SK-N-SH treated with all-trans-retinoic acid at 6 μM for 48 hours (cell line): ENCODE data around the gene S100A2.
A peak's percentile ranks its signal among the peaks of the same experiment; 100 is the strongest.

ENCODE experiments used
- ATAC-seq: fragments of 200-7000 bp; cut with Tn5 transposase; 3 replicates; pipeline ENCODE4 v1.9.1; 2020; ENCODE audit warnings: mild to moderate bottlenecking, moderate library complexity
- ARNTL ChIP-seq: fragments of 450-650 bp; formaldehyde crosslinking; IDR thresholded peaks from 2 replicates; pipeline ENCODE4 v1.5.0; 2020; ENCODE audit warnings: low read depth, mild to moderate bottlenecking, moderate library complexity, borderline replicate concordance
- BACH2 ChIP-seq: fragments of 250-450 bp; sonication (Bioruptor Pico); IDR thresholded peaks from 2 replicates; pipeline ENCODE4 v1.9.0; 2021; ENCODE audit warnings: mild to moderate bottlenecking, borderline replicate concordance
- CREB5 ChIP-seq: fragments of 250-450 bp; sonication (Bioruptor Pico); IDR thresholded peaks from 2 replicates; pipeline ENCODE4 v1.5.1; 2020; ENCODE audit warnings: low read depth, mild to moderate bottlenecking, moderate library complexity
- CSDC2 ChIP-seq: fragments of 250-450 bp; sonication (Bioruptor Pico); IDR thresholded peaks from 2 replicates; pipeline ENCODE4 v1.5.0; 2020; ENCODE audit warnings: mild to moderate bottlenecking, moderate library complexity
- CSRNP3 ChIP-seq: fragments of 250-450 bp; sonication (Bioruptor Pico); IDR thresholded peaks from 2 replicates; pipeline ENCODE4 v1.5.1; 2021; ENCODE audit warnings: mild to moderate bottlenecking, moderate library complexity
- ESRRG ChIP-seq: fragments of 250-450 bp; sonication (Bioruptor Pico); IDR thresholded peaks from 2 replicates; pipeline ENCODE4 v1.6.1; 2021; ENCODE audit warnings: mild to moderate bottlenecking
- GLIS3 ChIP-seq: fragments of 250-450 bp; sonication (Bioruptor Pico); IDR thresholded peaks from 2 replicates; pipeline ENCODE4 v1.5.0; 2020; ENCODE audit warnings: mild to moderate bottlenecking, moderate library complexity
- ISL1 ChIP-seq: fragments of 250-450 bp; sonication (Bioruptor Pico); IDR thresholded peaks from 2 replicates; pipeline ENCODE4 v2.1.2; 2022; ENCODE audit warnings: mild to moderate bottlenecking, moderate library complexity
- OSR1 ChIP-seq: fragments of 250-450 bp; sonication (Bioruptor Pico); IDR thresholded peaks from 2 replicates; pipeline ENCODE4 v1.8.0; 2022; ENCODE audit warnings: moderate library complexity, mild to moderate bottlenecking, inconsistent platforms
- PATZ1 ChIP-seq: fragments of 250-450 bp; sonication (Bioruptor Pico); IDR thresholded peaks from 2 replicates; pipeline ENCODE4 v1.8.0; 2020; ENCODE audit warnings: mild to moderate bottlenecking, moderate library complexity, borderline replicate concordance
- PPARA ChIP-seq: fragments of 250-450 bp; sonication (Bioruptor Pico); IDR thresholded peaks from 2 replicates; pipeline ENCODE4 v1.5.0; 2020; ENCODE audit warnings: mild to moderate bottlenecking, borderline replicate concordance
- RARB ChIP-seq: fragments of 250-450 bp; sonication (Bioruptor Pico); IDR thresholded peaks from 2 replicates; pipeline ENCODE4 v1.8.0; 2021; ENCODE audit warnings: mild to moderate bottlenecking, moderate library complexity
- SNAI2 ChIP-seq: fragments of 250-450 bp; sonication (Bioruptor Pico); IDR thresholded peaks from 2 replicates; pipeline ENCODE4 v1.5.0; 2020; ENCODE audit warnings: mild to moderate bottlenecking, moderate library complexity
- TCF4 ChIP-seq: fragments of 250-450 bp; sonication (Bioruptor Pico); IDR thresholded peaks from 2 replicates; pipeline ENCODE4 v1.8.0; 2021; ENCODE audit warnings: mild to moderate bottlenecking, moderate library complexity, borderline replicate concordance
- TOX ChIP-seq: fragments of 250-450 bp; sonication (Bioruptor Pico); IDR thresholded peaks from 2 replicates; pipeline ENCODE4 v1.8.0; 2021; ENCODE audit warnings: mild to moderate bottlenecking, moderate library complexity, borderline replicate concordance
- ZC3H10 ChIP-seq: fragments of 250-450 bp; sonication (Bioruptor Pico); IDR thresholded peaks from 2 replicates; pipeline ENCODE4 v1.5.1; 2021; ENCODE audit warnings: mild to moderate bottlenecking, moderate library complexity
- ZFP3 ChIP-seq: fragments of 250-450 bp; sonication (Bioruptor Pico); IDR thresholded peaks from 2 replicates; pipeline ENCODE4 v1.5.0; 2020; ENCODE audit warnings: mild to moderate bottlenecking, moderate library complexity
- ZFP30 ChIP-seq: fragments of 450-650 bp; formaldehyde crosslinking; IDR thresholded peaks from 2 replicates; pipeline ENCODE4 v1.5.0; 2022; ENCODE audit warnings: mild to moderate bottlenecking, moderate library complexity
- ZNF565 ChIP-seq: fragments of 450-650 bp; formaldehyde crosslinking; conservative IDR thresholded peaks from 2 replicates; pipeline ENCODE4 v1.5.0; 2020; ENCODE audit warnings: low read depth, mild to moderate bottlenecking, moderate library complexity
- ZNF70 ChIP-seq: fragments of 450-650 bp; formaldehyde crosslinking; IDR thresholded peaks from 2 replicates; pipeline ENCODE4 v1.5.0; 2020; ENCODE audit warnings: mild to moderate bottlenecking, moderate library complexity
- ZNF8 ChIP-seq: fragments of 450-650 bp; formaldehyde crosslinking; IDR thresholded peaks from 2 replicates; pipeline ENCODE4 v1.5.0; 2020; ENCODE audit warnings: mild to moderate bottlenecking, moderate library complexity

The S100A2 gene

DNA sequence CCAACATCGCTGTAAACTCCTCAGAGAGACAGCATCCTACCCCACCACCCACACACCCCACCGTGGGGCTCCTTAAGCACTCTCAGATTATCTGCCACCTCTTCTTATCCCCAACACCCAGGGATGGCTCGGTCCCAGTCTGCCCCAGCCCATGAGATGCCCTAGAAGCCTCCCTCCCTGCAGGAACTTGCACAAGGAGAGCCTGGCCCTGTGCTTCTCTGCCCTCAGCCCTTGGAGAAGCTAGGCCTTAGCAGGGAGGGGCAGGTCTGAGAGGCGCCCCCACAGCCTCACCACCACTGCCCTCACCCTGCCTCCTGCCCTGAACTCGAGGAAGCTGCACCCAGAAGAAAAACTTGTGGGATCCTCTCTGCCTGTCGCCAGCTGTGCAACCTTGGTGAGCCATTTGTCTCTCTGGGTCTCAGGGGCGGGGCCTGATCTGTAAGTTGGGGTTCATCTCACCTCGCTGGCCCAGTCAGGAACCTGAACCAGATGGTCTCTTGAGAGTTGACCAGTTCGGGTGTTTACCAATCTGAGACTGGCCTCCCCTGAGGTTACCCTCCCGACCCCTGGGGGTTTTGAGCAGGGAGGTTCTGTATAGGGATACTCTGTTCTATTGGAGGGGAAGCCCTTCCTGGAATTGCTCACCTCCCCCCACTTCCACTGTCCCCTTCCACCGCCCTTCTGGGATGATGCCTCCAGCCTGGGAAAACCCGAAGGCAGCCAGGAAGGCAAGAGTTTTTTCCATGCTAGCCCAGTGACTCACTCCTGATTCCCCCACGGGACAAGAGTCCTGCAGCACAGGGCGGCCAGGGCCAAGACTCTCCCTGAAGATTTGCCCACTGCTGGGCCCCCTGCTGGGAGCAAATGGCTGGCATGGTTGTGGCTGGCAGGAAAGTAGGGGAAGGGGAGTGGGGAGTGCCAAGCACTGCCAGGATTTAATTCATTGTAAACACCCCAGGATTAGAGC lies 16.6 kb downstream of the S100A2 start, which contains the start of gene S100A3:
Gene S100A3 (minus strand): TSS at position 537 of the 967 bp plus-strand sequence. CDS start 773 bp downstream, outside the sequence.
- peak; percentile 65 for ATAC-seq
- peak; percentile 81; the same call in 1 of the 2 replicates for TF ChIP-seq OSR1
- no peak for TF ChIP-seq TOX (CRISPR knock-in tag)
- TF ChIP-seq TCF4 (CRISPR knock-in tag) = no peak
- TF ChIP-seq CSRNP3 (CRISPR knock-in tag) = no peak
- 0 out of 2 replicates have a peak, but pooled peaks have one; percentile 35 for TF ChIP-seq ZFP3 (CRISPR knock-in tag)
- TF ChIP-seq, all 23 proteins: peak for 2

DNA sequence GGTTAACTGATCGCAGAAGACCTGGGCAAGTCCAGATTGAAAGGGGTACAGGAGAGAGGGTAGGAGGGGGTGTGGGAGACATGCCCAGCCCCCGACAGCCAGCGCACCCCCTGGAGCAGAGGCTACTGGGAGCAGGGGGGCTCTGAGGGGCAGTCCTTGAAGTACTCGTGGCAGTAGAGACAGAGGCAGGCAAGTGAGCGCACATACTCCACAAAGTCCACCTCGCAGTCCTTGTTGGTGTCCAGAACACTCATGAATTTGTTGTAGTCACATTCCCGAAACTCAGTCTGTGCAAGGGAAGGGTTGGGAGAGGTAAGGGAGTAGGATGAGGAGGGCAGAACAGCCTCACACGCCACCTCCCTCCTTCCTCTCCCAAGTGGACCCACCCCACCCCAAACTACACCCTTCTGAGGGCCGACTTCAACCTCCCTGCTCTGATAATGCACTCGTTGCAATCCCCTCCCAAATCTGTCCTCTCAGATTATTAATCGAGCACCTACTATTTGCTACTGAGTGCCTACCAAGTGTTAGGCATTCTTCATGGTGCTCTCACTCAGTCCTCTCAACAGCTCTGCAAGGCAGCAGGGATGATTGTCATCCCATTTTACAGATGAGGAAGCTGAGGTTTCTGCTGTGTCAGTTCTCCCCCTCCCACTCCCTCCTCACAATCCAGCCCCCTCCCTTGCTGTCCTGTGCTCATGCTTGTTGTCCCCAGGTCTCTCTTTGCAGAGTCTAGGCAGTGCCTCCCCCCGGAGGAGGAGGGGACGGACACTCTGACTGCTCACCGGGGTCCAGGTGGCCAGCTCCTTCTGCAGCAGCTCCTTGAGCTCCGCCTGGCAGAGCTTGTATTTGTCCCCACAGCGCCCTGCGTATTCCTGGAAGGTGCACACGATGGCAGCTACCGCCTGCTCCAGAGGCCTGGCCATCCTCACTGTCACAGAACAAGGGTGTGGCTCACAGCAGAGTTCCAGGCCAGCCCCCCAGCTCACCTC lies 17.8 kb downstream of the S100A2 start:
- TF ChIP-seq ESRRG (no peak), RARB (no peak), OSR1 (no peak), SNAI2 (CRISPR knock-in tag) (no peak), ZFP3 (CRISPR knock-in tag) (no peak), ARNTL (CRISPR knock-in tag) (no peak), ZNF8 (CRISPR knock-in tag) (no peak), ZNF565 (CRISPR knock-in tag) (no peak), PPARA (CRISPR knock-in tag) (no peak), ZC3H10 (CRISPR knock-in tag) (no peak), ISL1 (CRISPR knock-in tag) (no peak), TCF4 (CRISPR knock-in tag) (no peak), CREB5 (no peak)
- no peak for ATAC-seq

- no peak for ATAC-seq
- no peak for TF ChIP-seq CSDC2 (CRISPR knock-in tag)
- no peak for TF ChIP-seq BACH2 (CRISPR knock-in tag)
Measured at GRCh38 chr1:153546796-153547559, 18.7 kb downstream of the S100A2 start.

- ATAC-seq = no peak
- TF ChIP-seq ZFP3 (CRISPR knock-in tag) = no peak
- no peak for TF ChIP-seq BACH2 (CRISPR knock-in tag)
- no peak for TF ChIP-seq ZC3H10 (CRISPR knock-in tag)
- no peak for TF ChIP-seq CREB5
- no peak for TF ChIP-seq ARNTL (CRISPR knock-in tag)
- TF ChIP-seq ZFP30 = no peak
- TF ChIP-seq CSRNP3 (CRISPR knock-in tag) = no peak
- no peak for TF ChIP-seq ZNF70 (CRISPR knock-in tag)
- no peak for TF ChIP-seq GLIS3 (CRISPR knock-in tag)
- TF ChIP-seq CSDC2 (CRISPR knock-in tag) = no peak
- no peak for TF ChIP-seq ISL1 (CRISPR knock-in tag)
- no peak for TF ChIP-seq TCF4 (CRISPR knock-in tag)
- no peak for TF ChIP-seq ZNF565 (CRISPR knock-in tag)
- no peak for TF ChIP-seq SNAI2 (CRISPR knock-in tag)
- TF ChIP-seq PATZ1 (CRISPR knock-in tag) = no peak
Measured at GRCh38 chr1:153546371-153546770, 19.3 kb downstream of the S100A2 start.
